GM19043 (cell line): ENCODE results near the gene PAIP2.
"Not testable (repeated sequence)": the region's sequence is repeated elsewhere in the genome, so short reads cannot be mapped to it uniquely, and the experiment has no call there.

Experiments used
- ATAC-seq: cut with Tn5 transposase; IDR thresholded peaks from one replicate; pipeline ENCODE4 v1.9.1; 2021; ENCODE audit warnings: low read depth; ENCODE audit not compliant: unreplicated experiment

PAIP2 gene

GRCh38 chr5:139314276-139314675, 27.4 kb upstream of the PAIP2 start:
- ATAC-seq = no peak

DNA sequence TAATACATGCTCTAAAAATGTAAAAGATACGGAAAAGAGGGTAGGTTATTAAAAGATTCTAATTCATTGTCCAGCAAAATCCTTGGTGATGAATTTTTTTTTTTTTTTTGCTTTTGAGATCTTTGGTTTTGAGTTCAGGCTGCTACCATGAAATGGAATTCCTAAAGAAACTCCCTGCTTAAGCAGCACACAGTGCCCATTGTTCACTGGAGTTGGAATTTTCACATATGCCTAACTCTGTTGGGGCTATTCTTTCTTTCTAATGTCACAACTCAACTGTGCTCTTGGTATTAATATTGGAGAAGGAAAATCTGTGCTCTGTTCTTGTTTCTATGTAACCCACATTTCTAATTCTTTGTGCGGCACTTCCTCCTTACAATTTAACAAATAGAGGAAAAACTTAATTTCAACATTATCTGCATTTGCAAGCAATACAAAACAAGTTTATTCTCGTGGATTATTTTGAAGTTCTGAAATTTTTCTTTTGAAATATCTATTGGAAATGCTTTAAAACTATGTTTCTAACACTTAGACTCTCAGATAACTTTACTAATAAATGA, 26.5 kb upstream of the PAIP2 start:
- ATAC-seq = no peak

GRCh38 chr5:139335811-139336210, 5.8 kb upstream of the PAIP2 start:
- no peak for ATAC-seq

GRCh38 chr5:139340051-139340450, 1.6 kb upstream of the PAIP2 start:
- ATAC-seq = no peak

GRCh38 chr5:139341187-139341688, 416 bp upstream of the PAIP2 start:
- no peak for ATAC-seq

GRCh38 chr5:139342423-139342723, 719 bp downstream of the PAIP2 start:
- ATAC-seq = peak; percentile 31

DNA sequence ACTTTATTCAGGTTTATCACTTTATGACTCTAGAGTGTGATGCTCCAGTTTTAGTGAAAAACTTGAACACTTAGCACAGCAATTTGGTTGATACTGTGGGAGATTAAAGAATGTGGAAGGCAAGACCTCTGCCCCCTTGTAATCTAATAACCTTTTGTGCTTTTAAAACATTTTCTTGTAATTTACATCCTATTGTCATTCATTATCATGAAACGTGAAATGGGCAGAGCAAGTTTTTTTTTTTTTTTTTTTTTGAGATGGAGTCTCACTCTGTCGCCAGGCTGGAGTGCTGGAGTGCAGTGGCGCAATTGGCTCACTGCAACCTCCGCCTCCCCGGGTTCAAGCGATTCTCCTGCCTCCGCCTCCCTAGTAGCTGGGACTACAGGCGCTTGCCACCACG, 1.8 kb downstream of the PAIP2 start:
- ATAC-seq = no peak

DNA sequence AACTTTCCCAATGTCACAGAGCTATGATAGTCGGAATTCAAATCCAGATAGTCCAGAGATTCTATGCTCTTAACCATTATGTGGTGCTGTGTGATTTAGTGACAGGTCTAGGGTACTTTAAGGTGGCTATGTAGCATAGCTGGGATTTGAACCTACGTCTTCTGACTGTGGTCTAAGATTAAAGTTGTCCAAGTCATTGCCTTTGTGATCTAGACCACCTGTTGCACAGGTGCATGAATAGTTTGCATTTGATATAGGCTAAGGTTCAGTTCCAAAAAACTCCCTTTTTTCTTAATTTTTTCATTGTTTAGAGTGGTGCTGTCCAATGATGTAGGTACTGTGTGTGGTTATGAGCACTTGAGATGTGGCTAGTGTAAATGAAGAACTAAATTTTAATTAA, 2.5 kb downstream of the PAIP2 start:
- ATAC-seq = no peak

DNA sequence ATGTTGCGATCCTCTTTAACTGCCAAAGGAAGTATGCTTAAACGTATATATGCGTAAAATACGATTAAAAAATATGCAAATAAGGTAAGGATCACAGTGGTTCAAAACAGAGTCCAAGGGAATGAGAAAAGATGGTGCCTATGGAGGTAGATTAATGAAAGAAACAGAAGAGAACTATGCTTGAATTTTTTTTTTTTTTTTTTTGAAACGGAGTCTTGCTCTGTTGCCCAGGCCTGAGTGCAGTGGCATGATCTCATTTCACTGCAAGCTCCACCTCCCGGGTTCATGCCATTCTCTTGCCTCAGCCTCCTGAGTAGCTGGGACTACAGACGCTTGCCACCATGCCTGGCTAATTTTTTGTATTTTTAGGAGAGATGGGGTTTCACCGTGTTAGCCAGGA, 3.8 kb downstream of the PAIP2 start:
- ATAC-seq = not testable (repeated sequence)

DNA sequence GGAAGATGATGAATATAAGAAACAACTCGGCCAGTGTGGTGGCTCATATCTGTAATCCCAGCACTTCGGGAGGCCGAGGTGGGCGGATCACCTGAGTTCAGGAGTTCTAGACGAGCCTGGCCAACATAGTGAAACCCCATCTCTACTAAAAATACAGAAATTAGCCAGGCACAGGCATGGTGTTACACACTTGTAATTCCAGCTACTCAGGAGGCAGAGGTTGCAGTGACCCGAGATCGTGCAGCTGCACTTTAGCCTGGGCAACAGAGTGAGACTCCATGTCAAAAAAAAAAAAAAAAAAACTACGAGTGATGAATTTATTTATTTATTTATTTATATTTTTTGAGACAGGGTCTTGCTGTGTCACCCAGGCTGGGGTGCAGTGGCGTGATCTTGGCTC, 6.2 kb downstream of the PAIP2 start:
- not testable (repeated sequence) for ATAC-seq

GRCh38 chr5:139354186-139354585, 12.5 kb downstream of the PAIP2 start:
- no peak for ATAC-seq

GRCh38 chr5:139355900-139356299, 14.2 kb downstream of the PAIP2 start:
- ATAC-seq = not testable (repeated sequence)

GRCh38 chr5:139358064-139358463, 16.4 kb downstream of the PAIP2 start:
- ATAC-seq = no peak

DNA sequence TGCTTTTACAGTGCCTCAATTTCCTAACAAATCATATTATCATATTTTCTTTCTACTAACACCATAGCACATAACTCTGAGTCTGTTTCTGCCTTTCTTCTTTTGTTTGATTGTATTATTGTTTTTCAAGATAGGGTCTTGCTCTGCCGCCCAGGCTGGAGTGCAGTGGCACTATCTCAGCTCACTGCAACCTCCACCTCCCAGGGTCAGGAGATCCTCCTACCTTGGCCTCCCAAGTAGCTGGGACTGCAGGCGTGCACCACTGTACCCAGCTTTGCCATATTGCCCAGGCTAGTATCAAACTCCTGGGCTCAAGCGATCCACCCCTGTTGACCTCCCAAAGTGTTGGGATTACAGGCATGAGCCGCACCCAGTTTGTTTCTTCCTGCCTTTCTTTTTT, 18.7 kb downstream of the PAIP2 start:
- no peak for ATAC-seq

DNA sequence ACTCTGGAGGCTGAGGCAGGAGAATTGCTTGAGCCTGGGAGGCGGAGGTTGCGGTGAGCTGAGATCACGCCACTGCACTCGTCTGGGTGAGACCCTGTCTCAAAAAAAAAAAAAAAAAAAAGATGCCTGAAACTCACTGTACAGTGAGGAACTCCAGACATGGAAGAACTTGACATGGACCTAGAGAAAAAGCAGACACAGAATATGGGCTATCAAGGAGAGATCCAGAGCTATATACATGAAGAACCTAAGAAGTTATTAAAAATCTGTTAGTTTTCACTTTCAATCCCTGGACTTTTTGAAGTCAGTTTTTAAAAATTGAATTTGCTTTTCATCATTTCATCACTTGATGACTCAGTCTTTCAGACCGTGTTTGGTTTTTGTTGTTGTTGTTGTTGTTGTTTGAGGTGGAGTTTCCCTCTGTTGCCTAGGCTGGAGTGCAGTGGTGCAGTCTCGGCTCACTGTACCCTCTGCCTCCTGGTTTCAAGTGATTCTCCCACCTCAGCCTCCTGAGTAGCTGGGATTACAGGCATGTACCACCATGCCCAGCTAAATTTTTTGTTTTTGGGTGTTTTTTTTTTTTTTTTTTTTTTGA, 20.3 kb downstream of the PAIP2 start:
- ATAC-seq = no peak

DNA sequence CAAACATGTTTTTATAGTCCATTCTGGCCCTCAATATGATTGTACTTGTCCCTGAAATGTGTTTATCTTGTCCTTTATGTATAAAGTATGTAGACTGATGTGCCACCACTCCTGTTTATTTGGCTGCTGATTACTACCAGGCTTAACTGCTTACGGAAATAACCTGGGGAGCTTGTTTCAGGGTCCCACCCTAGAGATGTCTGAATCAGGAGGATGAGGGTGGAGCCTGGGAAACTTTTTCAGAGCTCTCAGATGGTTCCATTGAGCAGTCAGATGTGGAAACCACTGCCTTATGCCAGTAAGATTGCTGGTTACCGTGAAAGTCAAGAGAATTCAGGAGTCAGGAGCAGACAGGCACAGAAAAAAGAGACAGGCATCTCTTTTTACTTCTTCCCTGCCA, 22.3 kb downstream of the PAIP2 start:
- no peak for ATAC-seq

DNA sequence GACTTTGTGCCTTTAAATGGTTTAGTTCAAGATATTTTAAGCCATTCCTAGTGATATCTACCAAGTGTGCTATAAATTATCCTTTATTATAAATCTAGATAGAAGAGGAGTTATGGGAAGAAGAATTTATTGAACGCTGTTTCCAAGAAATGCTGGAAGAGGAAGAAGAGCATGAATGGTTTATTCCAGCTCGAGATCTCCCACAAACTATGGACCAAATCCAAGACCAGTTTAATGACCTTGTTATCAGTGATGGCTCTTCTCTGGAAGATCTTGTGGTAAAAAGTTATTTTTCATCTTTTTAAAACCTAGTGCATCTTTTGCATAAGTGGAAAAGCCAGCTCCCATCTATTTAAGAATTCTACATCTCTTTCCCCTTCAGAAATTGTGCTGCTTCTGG, 22.8 kb downstream of the PAIP2 start:
- no peak for ATAC-seq

GRCh38 chr5:139368613-139369012, 27.0 kb downstream of the PAIP2 start:
- no peak for ATAC-seq

- ATAC-seq = no peak
These were observed 27.5 kb downstream of the PAIP2 start for GRCh38 chr5:139369181-139369580.

GRCh38 chr5:139371482-139372435, 30.1 kb downstream of the PAIP2 start:
- no peak for ATAC-seq

GRCh38 chr5:139374909-139375308, 33.3 kb downstream of the PAIP2 start:
- ATAC-seq = no peak

- no peak for ATAC-seq
These were observed 34.7 kb downstream of the PAIP2 start for GRCh38 chr5:139376364-139376763.
